HL-60 (cell line): ENCODE measurements around the gene CYSRT1.

Source experiments
- CTCF ChIP-seq: IDR thresholded peaks from one replicate; pipeline ENCODE4 v1.5.1; 2011; ENCODE audit warnings: low read length, control low read depth, inconsistent platforms; ENCODE audit not compliant: insufficient read depth
- GABPA ChIP-seq: IDR thresholded peaks from 2 replicates; pipeline ENCODE4 v1.6.1; 2012; ENCODE audit warnings: low read depth
- POLR2AphosphoS5 ChIP-seq: IDR thresholded peaks from 2 replicates; pipeline ENCODE4 v1.6.1; 2012; ENCODE audit warnings: low read depth
- REST ChIP-seq: IDR thresholded peaks from 2 replicates; pipeline ENCODE4 v1.6.1; 2012; ENCODE audit warnings: low read depth; ENCODE audit not compliant: insufficient replicate concordance
- SPI1 ChIP-seq: IDR thresholded peaks from 2 replicates; pipeline ENCODE4 v1.6.1; 2012; ENCODE audit warnings: low read depth, mild to moderate bottlenecking, borderline replicate concordance

- TF ChIP-seq REST (no peak), POLR2AphosphoS5 (no peak), CTCF (no peak), GABPA (no peak), SPI1 (no peak)
Measured at GRCh38 chr9:137224830-137225694, at the start of gene CYSRT1.
